ENCODE results near the gene PDIK1L.

The PDIK1L gene

GRCh38 chr1:26170472-26170821 is 58.8 kb downstream of the PDIK1L start:
- DNase-seq (ENCODE audit: low read depth in 2 of 2): no peak

DNA sequence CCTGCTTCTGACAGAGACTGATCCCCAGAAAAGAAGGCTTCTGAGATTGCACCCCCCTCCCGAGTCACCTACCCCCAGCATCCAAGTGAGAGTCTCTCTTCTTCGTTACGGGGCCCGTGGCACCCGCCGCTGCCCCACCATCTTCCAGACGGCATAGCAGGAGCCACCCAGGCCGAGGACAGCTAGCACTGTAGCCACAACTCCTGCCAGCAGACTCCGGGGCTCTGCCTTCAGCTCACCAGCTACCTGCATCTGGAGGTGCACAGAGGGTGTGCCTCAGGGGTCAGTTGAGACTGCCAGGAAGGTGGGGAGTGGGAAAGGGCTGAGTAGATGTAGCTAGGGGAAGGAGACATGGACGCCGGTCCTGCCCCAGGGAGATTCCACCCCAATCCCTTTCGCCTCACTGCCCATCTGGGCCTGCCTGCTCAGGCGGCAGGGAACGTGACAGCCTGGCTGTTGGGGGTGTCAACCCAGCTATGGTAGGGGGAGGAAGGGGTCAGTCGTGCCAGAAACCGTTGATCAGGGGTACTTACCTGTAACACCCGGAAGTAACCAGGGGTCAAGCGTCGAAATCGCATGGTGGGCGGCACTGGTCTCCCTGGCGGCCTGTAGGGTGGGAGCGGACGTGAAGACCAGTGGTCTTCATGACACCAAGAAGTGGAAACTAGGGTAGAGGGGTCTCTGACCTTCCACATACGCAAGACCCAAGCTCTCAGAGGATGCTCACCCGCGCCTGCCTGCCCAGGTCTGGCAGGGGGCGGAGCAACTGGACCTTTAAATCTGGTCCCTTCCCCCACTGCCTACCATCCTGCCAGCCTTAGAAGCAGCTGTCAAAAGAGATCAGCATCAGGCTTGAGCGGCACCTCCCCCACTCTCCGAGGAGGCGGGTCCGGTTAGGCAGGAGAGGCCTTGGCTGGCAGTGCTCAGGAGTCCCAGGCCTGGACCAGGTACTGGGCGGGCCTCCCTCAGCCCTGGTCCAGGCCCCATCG is 59.8 kb downstream of the PDIK1L start, which contains the start of gene ZNF593OS:
ZNF593OS (minus strand) TSS at position 749 of the 989 bp plus-strand sequence; CDS start at position 578, 171 bp downstream.
- no peak for DNase-seq (ENCODE audit: low read depth in 2 of 2)

All from stimulated activated CD8-positive, alpha-beta memory T cell treated with anti-CD3 and anti-CD28 coated beads, Interleukin-7, amount 100 ng/mL, for 4 hours (primary cell).